Stimulated activated CD4-positive, alpha-beta T cell treated with anti-CD3 and anti-CD28 coated beads, Interleukin-15, amount 100 ng/mL, for 1 hour (primary cell): ENCODE measurements around the gene ZNF518A.

Source experiments
- DNase-seq, 2 donors: peaks; one replicate each; pipeline ENCODE4 v3.0.0-alpha.2; 2020; ENCODE audit warnings: low read depth in 1 of 2, low spot score in 1 of 2

ZNF518A gene

GRCh38 chr10:96129387-96130325 lies at the start of gene ZNF518A:
Gene ZNF518A, plus strand, starts transcription at chr10:96130297. Its CDS starts 26,026 bp downstream, at chr10:96156323.
- peak; percentile 74 to 83 for DNase-seq

GRCh38 chr10:96082153-96082552 lies 47.9 kb upstream of the ZNF518A start:
- DNase-seq: no peak

GRCh38 chr10:96082748-96083147 lies 47.3 kb upstream of the ZNF518A start:
- DNase-seq: no peak

- DNase-seq: no peak
Measured at GRCh38 chr10:96089116-96089515, 41.0 kb upstream of the ZNF518A start.

- DNase-seq: peak; percentile 82 to 86
Measured at GRCh38 chr10:96089670-96090462, 40.2 kb upstream of the ZNF518A start.

- DNase-seq: no peak
Measured at GRCh38 chr10:96090463-96090800, 39.7 kb upstream of the ZNF518A start.

GRCh38 chr10:96092999-96093767 lies 36.9 kb upstream of the ZNF518A start:
- no peak for DNase-seq

- no peak for DNase-seq
Measured at GRCh38 chr10:96093948-96094347, 36.1 kb upstream of the ZNF518A start.

GRCh38 chr10:96096958-96097357 lies 33.1 kb upstream of the ZNF518A start:
- DNase-seq: no peak

- DNase-seq: no peak
Measured at GRCh38 chr10:96097865-96098264, 32.2 kb upstream of the ZNF518A start.

GRCh38 chr10:96107623-96108038 lies 22.5 kb upstream of the ZNF518A start:
- DNase-seq: no peak

- DNase-seq: no peak
Measured at GRCh38 chr10:96112531-96112930, 17.6 kb upstream of the ZNF518A start.

GRCh38 chr10:96118604-96119450 lies 11.3 kb upstream of the ZNF518A start:
- DNase-seq: no peak

GRCh38 chr10:96122824-96123223 lies 7.3 kb upstream of the ZNF518A start:
- DNase-seq: no peak

GRCh38 chr10:96124230-96125141 lies 5.6 kb upstream of the ZNF518A start:
- DNase-seq: no peak

- DNase-seq: no peak
Measured at GRCh38 chr10:96125142-96125515, 5.0 kb upstream of the ZNF518A start.

GRCh38 chr10:96130326-96130995 lies 364 bp downstream of the ZNF518A start:
- DNase-seq: peak; percentile 52 to 57

GRCh38 chr10:96131621-96132020 lies 1.5 kb downstream of the ZNF518A start:
- DNase-seq: no peak

GRCh38 chr10:96133135-96133534 lies 3.0 kb downstream of the ZNF518A start:
- DNase-seq: no peak
